ENCODE data around the gene GPR183. TPM values are rescaled to one million over a fixed set of nuclear protein-coding genes. Genes with fewer than 3 reads are reported as not detected.
A peak's percentile ranks its signal among the peaks of the same experiment; 100 is the strongest.

GPR183 gene
- total and polyA plus RNA-seq, 10 of the 15 experiments (the other 5 are each of a cell fraction or from before 2014, with no cell fraction given), result 134 to 669 (median 225) TPM

DNA sequence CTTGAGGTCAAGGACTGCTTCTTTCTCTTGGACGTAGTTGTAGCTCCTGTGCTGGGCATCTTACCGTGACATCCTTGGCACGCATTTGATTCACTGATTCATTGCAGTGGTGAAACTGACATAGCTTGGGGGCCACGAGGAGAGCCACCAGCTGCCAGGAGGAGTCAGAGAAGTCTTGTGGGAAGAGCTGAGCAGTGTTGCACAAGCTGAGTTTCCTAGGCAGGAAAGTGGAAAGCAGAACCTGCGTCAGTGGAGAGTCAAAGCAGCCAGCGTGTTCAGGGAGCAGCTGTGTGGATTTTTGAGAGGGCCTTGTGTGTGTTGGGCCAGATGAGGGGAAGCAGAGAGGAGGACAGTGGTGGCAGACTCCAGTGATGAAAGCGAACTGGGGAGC is 5.3 kb upstream of the GPR183 start (continued):
- TF ChIP-seq, protein P1, sequence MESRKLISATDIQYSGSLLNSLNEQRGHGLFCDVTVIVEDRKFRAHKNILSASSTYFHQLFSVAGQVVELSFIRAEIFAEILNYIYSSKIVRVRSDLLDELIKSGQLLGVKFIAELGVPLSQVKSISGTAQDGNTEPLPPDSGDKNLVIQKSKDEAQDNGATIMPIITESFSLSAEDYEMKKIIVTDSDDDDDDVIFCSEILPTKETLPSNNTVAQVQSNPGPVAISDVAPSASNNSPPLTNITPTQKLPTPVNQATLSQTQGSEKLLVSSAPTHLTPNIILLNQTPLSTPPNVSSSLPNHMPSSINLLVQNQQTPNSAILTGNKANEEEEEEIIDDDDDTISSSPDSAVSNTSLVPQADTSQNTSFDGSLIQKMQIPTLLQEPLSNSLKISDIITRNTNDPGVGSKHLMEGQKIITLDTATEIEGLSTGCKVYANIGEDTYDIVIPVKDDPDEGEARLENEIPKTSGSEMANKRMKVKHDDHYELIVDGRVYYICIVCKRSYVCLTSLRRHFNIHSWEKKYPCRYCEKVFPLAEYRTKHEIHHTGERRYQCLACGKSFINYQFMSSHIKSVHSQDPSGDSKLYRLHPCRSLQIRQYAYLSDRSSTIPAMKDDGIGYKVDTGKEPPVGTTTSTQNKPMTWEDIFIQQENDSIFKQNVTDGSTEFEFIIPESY (IDR thresholded peaks at IDR 0.05), result no peak
- TF ChIP-seq NR2F1 (conservative IDR thresholded peaks at IDR 0.05) (no peak), BCL11A (IDR thresholded peaks at IDR 0.05; ENCODE audit: low read depth, low read length) (peak; percentile 74; the same call in 1 of the 2 replicates), NFYB (IDR thresholded peaks at IDR 0.05; ENCODE audit: insufficient read depth, low read depth, low read length) (no peak), PAX8 (IDR thresholded peaks at IDR 0.05) (no peak), RUNX3 (IDR thresholded peaks at IDR 0.05; ENCODE audit: low read length) (peak; percentile 40; the same call in 1 of the 2 replicates), ETV6 (conservative IDR thresholded peaks at IDR 0.05 in 1 of 2, IDR thresholded peaks at IDR 0.05 in 1 of 2; ENCODE audit: borderline replicate concordance in 1 of 2, low read depth in 1 of 2) (peak in 1 of 2 experiments; percentile 41; a peak in 1 of 4 replicates), MYB (IDR thresholded peaks at IDR 0.05; ENCODE audit: borderline replicate concordance, low read depth, low read length) (no peak), MEF2B (IDR thresholded peaks at IDR 0.05; ENCODE audit: partially characterized antibody, poor library complexity, severe bottlenecking) (no peak), TCF12 (IDR thresholded peaks at IDR 0.05; ENCODE audit: low read depth, low read length) (peak; percentile 73; the same call in 1 of the 2 replicates), EED (IDR thresholded peaks at IDR 0.05; ENCODE audit: low read depth) (peak; percentile 97), FOXK2 (IDR thresholded peaks at IDR 0.05) (no peak), ZSCAN29 (IDR thresholded peaks at IDR 0.05) (no peak), CREM (IDR thresholded peaks at IDR 0.05; ENCODE audit: low read depth) (peak; percentile 63; the same call in 1 of the 2 replicates), YBX1 (IDR thresholded peaks at IDR 0.05) (no peak), FOXM1 (IDR thresholded peaks at IDR 0.05; ENCODE audit: low read depth, low read length) (peak; percentile 61; the same call in 1 of the 2 replicates), MXI1 (IDR thresholded peaks at IDR 0.05; ENCODE audit: low read depth, low read length) (no peak), SUZ12 (IDR thresholded peaks at IDR 0.05; ENCODE audit: unreplicated experiment) (no peak)
- TF ChIP-seq, protein P2, sequence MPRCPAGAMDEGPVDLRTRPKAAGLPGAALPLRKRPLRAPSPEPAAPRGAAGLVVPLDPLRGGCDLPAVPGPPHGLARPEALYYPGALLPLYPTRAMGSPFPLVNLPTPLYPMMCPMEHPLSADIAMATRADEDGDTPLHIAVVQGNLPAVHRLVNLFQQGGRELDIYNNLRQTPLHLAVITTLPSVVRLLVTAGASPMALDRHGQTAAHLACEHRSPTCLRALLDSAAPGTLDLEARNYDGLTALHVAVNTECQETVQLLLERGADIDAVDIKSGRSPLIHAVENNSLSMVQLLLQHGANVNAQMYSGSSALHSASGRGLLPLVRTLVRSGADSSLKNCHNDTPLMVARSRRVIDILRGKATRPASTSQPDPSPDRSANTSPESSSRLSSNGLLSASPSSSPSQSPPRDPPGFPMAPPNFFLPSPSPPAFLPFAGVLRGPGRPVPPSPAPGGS (IDR thresholded peaks at IDR 0.05; ENCODE audit: borderline replicate concordance, insufficient read depth, low read depth, low read length, poor library complexity, severe bottlenecking), result peak; percentile 48
- TF ChIP-seq, protein P3, sequence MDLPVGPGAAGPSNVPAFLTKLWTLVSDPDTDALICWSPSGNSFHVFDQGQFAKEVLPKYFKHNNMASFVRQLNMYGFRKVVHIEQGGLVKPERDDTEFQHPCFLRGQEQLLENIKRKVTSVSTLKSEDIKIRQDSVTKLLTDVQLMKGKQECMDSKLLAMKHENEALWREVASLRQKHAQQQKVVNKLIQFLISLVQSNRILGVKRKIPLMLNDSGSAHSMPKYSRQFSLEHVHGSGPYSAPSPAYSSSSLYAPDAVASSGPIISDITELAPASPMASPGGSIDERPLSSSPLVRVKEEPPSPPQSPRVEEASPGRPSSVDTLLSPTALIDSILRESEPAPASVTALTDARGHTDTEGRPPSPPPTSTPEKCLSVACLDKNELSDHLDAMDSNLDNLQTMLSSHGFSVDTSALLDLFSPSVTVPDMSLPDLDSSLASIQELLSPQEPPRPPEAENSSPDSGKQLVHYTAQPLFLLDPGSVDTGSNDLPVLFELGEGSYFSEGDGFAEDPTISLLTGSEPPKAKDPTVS (IDR thresholded peaks at IDR 0.05; ENCODE audit: low read depth, low read length), result no peak
- TF ChIP-seq, protein P4, sequence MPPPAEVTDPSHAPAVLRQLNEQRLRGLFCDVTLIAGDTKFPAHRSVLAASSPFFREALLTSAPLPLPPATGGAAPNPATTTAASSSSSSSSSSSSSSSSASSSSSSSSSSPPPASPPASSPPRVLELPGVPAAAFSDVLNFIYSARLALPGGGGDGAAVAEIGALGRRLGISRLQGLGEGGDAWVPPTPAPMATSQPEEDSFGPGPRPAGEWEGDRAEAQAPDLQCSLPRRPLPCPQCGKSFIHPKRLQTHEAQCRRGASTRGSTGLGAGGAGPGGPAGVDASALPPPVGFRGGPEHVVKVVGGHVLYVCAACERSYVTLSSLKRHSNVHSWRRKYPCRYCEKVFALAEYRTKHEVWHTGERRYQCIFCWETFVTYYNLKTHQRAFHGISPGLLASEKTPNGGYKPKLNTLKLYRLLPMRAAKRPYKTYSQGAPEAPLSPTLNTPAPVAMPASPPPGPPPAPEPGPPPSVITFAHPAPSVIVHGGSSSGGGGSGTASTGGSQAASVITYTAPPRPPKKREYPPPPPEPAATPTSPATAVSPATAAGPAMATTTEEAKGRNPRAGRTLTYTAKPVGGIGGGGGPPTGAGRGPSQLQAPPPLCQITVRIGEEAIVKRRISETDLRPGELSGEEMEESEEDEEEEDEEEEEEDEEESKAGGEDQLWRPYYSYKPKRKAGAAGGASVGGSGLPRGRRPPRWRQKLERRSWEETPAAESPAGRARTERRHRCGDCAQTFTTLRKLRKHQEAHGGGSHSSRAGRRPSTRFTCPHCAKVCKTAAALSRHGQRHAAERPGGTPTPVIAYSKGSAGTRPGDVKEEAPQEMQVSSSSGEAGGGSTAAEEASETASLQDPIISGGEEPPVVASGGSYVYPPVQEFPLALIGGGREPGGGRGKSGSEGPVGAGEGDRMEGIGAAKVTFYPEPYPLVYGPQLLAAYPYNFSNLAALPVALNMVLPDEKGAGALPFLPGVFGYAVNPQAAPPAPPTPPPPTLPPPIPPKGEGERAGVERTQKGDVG (CRISPR knock-in tag; IDR thresholded peaks at IDR 0.05), result no peak
- TF ChIP-seq, protein P5, sequence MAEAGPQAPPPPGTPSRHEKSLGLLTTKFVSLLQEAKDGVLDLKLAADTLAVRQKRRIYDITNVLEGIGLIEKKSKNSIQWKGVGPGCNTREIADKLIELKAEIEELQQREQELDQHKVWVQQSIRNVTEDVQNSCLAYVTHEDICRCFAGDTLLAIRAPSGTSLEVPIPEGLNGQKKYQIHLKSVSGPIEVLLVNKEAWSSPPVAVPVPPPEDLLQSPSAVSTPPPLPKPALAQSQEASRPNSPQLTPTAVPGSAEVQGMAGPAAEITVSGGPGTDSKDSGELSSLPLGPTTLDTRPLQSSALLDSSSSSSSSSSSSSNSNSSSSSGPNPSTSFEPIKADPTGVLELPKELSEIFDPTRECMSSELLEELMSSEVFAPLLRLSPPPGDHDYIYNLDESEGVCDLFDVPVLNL (IDR thresholded peaks at IDR 0.05; ENCODE audit: low read depth, low read length), result no peak

All from GM12878 (cell line).